Measurements from ENCODE around the gene DERL2. TPM values are rescaled to one million over a fixed set of nuclear protein-coding genes. Genes with fewer than 3 reads are reported as not detected.

The DERL2 gene
- total RNA-seq, 1 donor from 2014 or later = 23.1 TPM

GRCh38 chr17:5502552-5502951, 16.6 kb upstream of the DERL2 start:
- intact Hi-C loops (cut with DNase I) = no loop called here
- H3K27me3 ChIP-seq = no peaks in the 10 kb centered on the region

GRCh38 chr17:5501685-5502084, 15.7 kb upstream of the DERL2 start:
- H3K27ac ChIP-seq = peak overlapping the region; percentile 79
- H3K27me3 ChIP-seq = no peaks in the 10 kb centered on the region
- TF ChIP-seq CTCF (IDR thresholded peaks at IDR 0.05) (no peak), POLR2A (IDR thresholded peaks at IDR 0.05) (no peak), POLR2AphosphoS5 (IDR thresholded peaks at IDR 0.05; ENCODE audit: insufficient read depth in 1 of 2, low read depth in 1 of 2) (no peak)
- H3K36me3 ChIP-seq = peaks cover 0 to 11% of the 10 kb centered on the region in 2 donors
- no peaks in the 10 kb centered on the region for H3K9me3 ChIP-seq
- DNase-seq (ENCODE audit: extremely low spot score in 2 of 2) = no peak
- peaks cover 20% of the 10 kb centered on the region for H3K4me1 ChIP-seq
- H3K4me3 ChIP-seq = no peak overlapping the region
- intact Hi-C loops (cut with DNase I) = no loop called here

More at GRCh38 chr17:5502552-5502951, 16.6 kb upstream of the DERL2 start:
- Histone ChIP-seq H3K4me1 (peaks cover 20% of the 10 kb centered on the region), H3K4me3 (no peak overlapping the region), H3K36me3 (peaks cover 0 to 11% of the 10 kb centered on the region in 2 donors), H3K27ac (no peak overlapping the region), H3K9me3 (no peaks in the 10 kb centered on the region)
- TF ChIP-seq CTCF (IDR thresholded peaks at IDR 0.05) (no peak), POLR2AphosphoS5 (IDR thresholded peaks at IDR 0.05; ENCODE audit: insufficient read depth in 1 of 2, low read depth in 1 of 2) (no peak), POLR2A (IDR thresholded peaks at IDR 0.05) (no peak)
- no peak for DNase-seq (ENCODE audit: extremely low spot score in 2 of 2)

- Histone ChIP-seq H3K9me3 (no peaks in the 10 kb centered on the region), H3K4me1 (peaks cover 20% of the 10 kb centered on the region), H3K27ac (peak overlapping the region; percentile 79), H3K27me3 (no peaks in the 10 kb centered on the region), H3K36me3 (peaks cover 0 to 8% of the 10 kb centered on the region in 2 donors), H3K4me3 (peak overlapping the region; percentile 51 to 67)
- TF ChIP-seq POLR2A (IDR thresholded peaks at IDR 0.05) (peak in 1 of 2 donors; percentile 36), POLR2AphosphoS5 (IDR thresholded peaks at IDR 0.05; ENCODE audit: insufficient read depth in 1 of 2, low read depth in 1 of 2) (peak in 1 of 2 donors; percentile 81), CTCF (IDR thresholded peaks at IDR 0.05) (no peak)
- DNase-seq (ENCODE audit: extremely low spot score in 2 of 2) = peak in 1 of 2 donors; percentile 91
- intact Hi-C loops (cut with DNase I) = no loop called here
Measured at GRCh38 chr17:5500589-5501391, 14.8 kb upstream of the DERL2 start.

- Histone ChIP-seq H3K36me3 (peaks cover 0 to 7% of the 10 kb centered on the region in 2 donors), H3K27me3 (no peaks in the 10 kb centered on the region), H3K4me3 (peak overlapping the region; percentile 51 to 67), H3K4me1 (peaks cover 20% of the 10 kb centered on the region), H3K27ac (peak overlapping the region; percentile 79), H3K9me3 (no peaks in the 10 kb centered on the region)
- intact Hi-C loops (cut with DNase I) = no loop called here
- DNase-seq (ENCODE audit: extremely low spot score in 2 of 2) = no peak
- TF ChIP-seq POLR2A (IDR thresholded peaks at IDR 0.05) = no peak
Measured at GRCh38 chr17:5500247-5500588, 14.2 kb upstream of the DERL2 start.

- Histone ChIP-seq H3K27ac (peak overlapping the region; percentile 79), H3K4me3 (peak overlapping the region; percentile 51 to 67), H3K27me3 (no peaks in the 10 kb centered on the region), H3K4me1 (peaks cover 20% of the 10 kb centered on the region), H3K36me3 (peaks cover 0 to 7% of the 10 kb centered on the region in 2 donors), H3K9me3 (no peaks in the 10 kb centered on the region)
- TF ChIP-seq CTCF (IDR thresholded peaks at IDR 0.05) = no peak
- no peak for TF ChIP-seq POLR2AphosphoS5 (IDR thresholded peaks at IDR 0.05; ENCODE audit: insufficient read depth in 1 of 2, low read depth in 1 of 2)
- TF ChIP-seq POLR2A (IDR thresholded peaks at IDR 0.05) = no peak
- no peak for DNase-seq (ENCODE audit: extremely low spot score in 2 of 2)
- intact Hi-C loops (cut with DNase I) = no loop called here
Measured at GRCh38 chr17:5499476-5500231, 13.7 kb upstream of the DERL2 start.
